H1 (cell line): ENCODE results near the gene VRK3.

Experiments used
- ATF3 ChIP-seq: IDR thresholded peaks from 2 replicates; pipeline ENCODE4 v1.6.1; 2011; ENCODE audit warnings: low read depth, mild to moderate bottlenecking, low read length; ENCODE audit not compliant: insufficient read depth
- CTCF ChIP-seq, 3 experiments: IDR thresholded peaks; 1 replicate in 2 of 3; 2 replicates in 1 of 3; pipeline versions ENCODE4 v1.5.1 to v1.6.1; 2011; ENCODE audit warnings: low read length in 3 of 3, mild to moderate bottlenecking in 3 of 3, inconsistent platforms in 2 of 3, low read depth in 1 of 3, moderate library complexity in 1 of 3; ENCODE audit not compliant: insufficient read depth in 1 of 3; ENCODE audit errors: control extremely low read depth in 1 of 3
- EZH2 ChIP-seq: fragments of 200-600 bp; sonication (generic); IDR thresholded peaks from 2 replicates; pipeline ENCODE4 v1.7.1; 2012; ENCODE audit warnings: low read depth, mild to moderate bottlenecking, moderate library complexity, low read length, inconsistent platforms; ENCODE audit not compliant: severe bottlenecking
- HDAC6 ChIP-seq: IDR thresholded peaks from one replicate; pipeline ENCODE4 v1.7.1; 2012; ENCODE audit warnings: low read depth, mild to moderate bottlenecking, inconsistent platforms, low read length, moderate library complexity
- KDM1A ChIP-seq: fragments of 200-600, 300-600 bp; sonication (generic); IDR thresholded peaks from 2 replicates; pipeline ENCODE4 v1.7.1; 2016; ENCODE audit warnings: mild to moderate bottlenecking, low read length, borderline replicate concordance
- POLR2A ChIP-seq, 2 experiments: IDR thresholded peaks; 1 replicate in 1 of 2; 2 replicates in 1 of 2; pipeline ENCODE4 v1.6.1; 2011; ENCODE audit warnings: low read depth in 2 of 2, low read length in 2 of 2, mild to moderate bottlenecking in 2 of 2; ENCODE audit errors: control extremely low read depth in 1 of 2
- POLR2AphosphoS5 ChIP-seq: IDR thresholded peaks from 2 replicates; pipeline ENCODE4 v1.6.1; 2011; ENCODE audit warnings: low read depth, low read length
- SP2 ChIP-seq: IDR thresholded peaks from 2 replicates; pipeline ENCODE4 v1.6.1; 2012; ENCODE audit warnings: mild to moderate bottlenecking, low read length, inconsistent platforms
- ZNF274 ChIP-seq: IDR thresholded peaks from 2 replicates; pipeline ENCODE4 v1.7.0; 2012; ENCODE audit warnings: low read length, borderline replicate concordance; ENCODE audit errors: extremely low read depth

- TF ChIP-seq KDM1A = no peak
- no peak for TF ChIP-seq POLR2A (IDR thresholded peaks at IDR 0.05; ENCODE audit: control extremely low read depth in 1 of 2, low read depth in 2 of 2, low read length in 2 of 2)
- no peak for TF ChIP-seq ZNF274
- no peak for TF ChIP-seq SP2
- TF ChIP-seq CTCF (IDR thresholded peaks at IDR 0.05; ENCODE audit: control extremely low read depth in 1 of 3, insufficient read depth in 1 of 3, low read depth in 1 of 3, low read length in 3 of 3) = no peak
- no peak for TF ChIP-seq EZH2
- no peak for TF ChIP-seq ATF3
- no peak for TF ChIP-seq HDAC6
- TF ChIP-seq POLR2AphosphoS5 = no peak
Measured at GRCh38 chr19:49953416-49953815, 71.8 kb downstream of the VRK3 start.
